Measurements from ENCODE around the gene CTTN. TPM values are rescaled to one million over a fixed set of nuclear protein-coding genes. Genes with fewer than 3 reads are reported as not detected.

CTTN gene
- 100 to 1,000 TPM; 115 to 173 (median 146) TPM for total RNA-seq
- 100 to 1,000 TPM in 1 of 2 donors, 10 to 100 TPM in 1; 68.5 to 163 TPM for polyA plus RNA-seq
- long read RNA-seq, donor 1, transcript CTTN-206 (4 exons, 1,087 nt) = minor isoform, 8 of 93 reads
- long read RNA-seq, donor 1, transcript CTTN-202 (17 exons, 3,272 nt) = major isoform, 26 of 93 reads
- long read RNA-seq, donor 1, transcript CTTN-201 (18 exons, 3,272 nt) = minor isoform, 12 of 93 reads
- long read RNA-seq, donor 1, partial matches to known transcripts = 11 of 93 reads
- long read RNA-seq, donor 1, other reads (novel, unspliced or antisense) = 36 of 93 reads
- long read RNA-seq, donor 2, transcript CTTN-202 (17 exons, 3,272 nt) = major isoform, 36 of 88 reads
- long read RNA-seq, donor 2, transcript CTTN-206 (4 exons, 1,087 nt) = minor isoform, 6 of 88 reads
- long read RNA-seq, donor 2, transcript CTTN-201 (18 exons, 3,272 nt) = minor isoform, 6 of 88 reads
- long read RNA-seq, donor 2, partial matches to known transcripts = 13 of 88 reads
- long read RNA-seq, donor 2, other reads (novel, unspliced or antisense) = 27 of 88 reads
- long read RNA-seq, donor 3, transcript CTTN-202 (17 exons, 3,272 nt) = major isoform, 81 of 270 reads
- long read RNA-seq, donor 3, transcript CTTN-201 (18 exons, 3,272 nt) = minor isoform, 30 of 270 reads
- long read RNA-seq, donor 3, partial matches to known transcripts = 33 of 270 reads
- long read RNA-seq, donor 3, other reads (novel, unspliced or antisense) = 125 of 270 reads

DNA sequence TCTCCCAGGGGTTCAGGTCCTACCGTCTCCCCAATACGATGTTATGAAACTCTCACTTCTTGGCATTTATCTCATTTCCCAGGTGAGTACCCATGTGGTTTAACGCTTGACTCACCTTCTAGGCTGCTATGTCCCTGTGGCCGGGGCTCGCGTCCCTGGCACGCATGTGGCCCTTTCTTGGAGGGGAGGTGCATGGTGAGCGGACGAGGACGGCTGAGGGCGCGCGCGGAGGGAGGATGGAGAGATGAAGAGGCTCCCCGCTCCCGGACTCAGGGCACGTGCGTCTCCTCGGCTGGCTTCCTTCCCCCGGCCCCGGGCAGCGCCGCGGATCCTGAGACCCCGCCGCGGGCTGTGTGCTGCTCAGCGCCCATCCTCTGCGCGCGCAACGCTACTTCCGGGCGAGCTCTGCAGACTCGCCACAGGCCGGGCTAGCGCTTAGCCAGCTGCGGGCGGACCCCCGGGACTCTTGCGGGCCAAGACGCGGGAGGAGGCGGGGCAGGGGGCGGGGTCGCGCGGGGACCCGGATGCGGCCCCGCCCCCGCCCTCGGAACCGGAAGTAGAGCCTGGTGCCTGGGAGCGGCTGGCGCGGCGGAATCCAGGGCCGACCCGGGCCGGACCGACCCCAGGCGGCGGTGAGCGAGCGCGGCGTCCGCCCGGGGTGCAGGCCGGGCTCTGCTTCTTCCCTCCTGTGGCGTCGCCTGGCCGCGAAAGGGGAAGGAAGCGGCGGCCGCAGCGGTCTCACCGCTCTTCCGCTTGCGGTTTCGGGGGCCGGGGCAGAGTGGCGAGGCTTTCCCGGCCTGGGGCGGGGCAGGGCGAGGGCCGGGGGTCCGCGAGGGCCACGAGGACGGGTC is at the start of gene CTTN:
Gene CTTN, plus strand, starts transcription at position 547 of the 851 bp plus-strand sequence. CDS start 8,769 bp downstream, outside the sequence.
- peak within 1 kb of the TSS; percentile 54 to 97 (median 86) for H3K4me3 ChIP-seq
- peaks cover 0 to 8% (median 0%) of the 10 kb centered on the region in 9 donors for H3K36me3 ChIP-seq
- whole genome bisulfite sequencing, 2 donors = 0 to 1% methylated on average over 91 to 92 of the region's 93 CpGs
- TF ChIP-seq, protein P1, sequence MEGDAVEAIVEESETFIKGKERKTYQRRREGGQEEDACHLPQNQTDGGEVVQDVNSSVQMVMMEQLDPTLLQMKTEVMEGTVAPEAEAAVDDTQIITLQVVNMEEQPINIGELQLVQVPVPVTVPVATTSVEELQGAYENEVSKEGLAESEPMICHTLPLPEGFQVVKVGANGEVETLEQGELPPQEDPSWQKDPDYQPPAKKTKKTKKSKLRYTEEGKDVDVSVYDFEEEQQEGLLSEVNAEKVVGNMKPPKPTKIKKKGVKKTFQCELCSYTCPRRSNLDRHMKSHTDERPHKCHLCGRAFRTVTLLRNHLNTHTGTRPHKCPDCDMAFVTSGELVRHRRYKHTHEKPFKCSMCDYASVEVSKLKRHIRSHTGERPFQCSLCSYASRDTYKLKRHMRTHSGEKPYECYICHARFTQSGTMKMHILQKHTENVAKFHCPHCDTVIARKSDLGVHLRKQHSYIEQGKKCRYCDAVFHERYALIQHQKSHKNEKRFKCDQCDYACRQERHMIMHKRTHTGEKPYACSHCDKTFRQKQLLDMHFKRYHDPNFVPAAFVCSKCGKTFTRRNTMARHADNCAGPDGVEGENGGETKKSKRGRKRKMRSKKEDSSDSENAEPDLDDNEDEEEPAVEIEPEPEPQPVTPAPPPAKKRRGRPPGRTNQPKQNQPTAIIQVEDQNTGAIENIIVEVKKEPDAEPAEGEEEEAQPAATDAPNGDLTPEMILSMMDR (IDR thresholded peaks at IDR 0.05) = no peak
- H3K9me3 ChIP-seq = no peaks in the 10 kb centered on the region
- H3K4me1 ChIP-seq = peaks cover 7 to 53% (median 34%) of the 10 kb centered on the region in 9 donors
- H3K27me3 ChIP-seq = peaks cover 0 to 81% (median 0%) of the 10 kb centered on the region in 7 donors
- ATAC-seq = peak; percentile 83 to 91 (median 86)
- DNase-seq = peak; percentile 85 to 90
- H3K27ac ChIP-seq = peak within 1 kb of the TSS; percentile 47 to 92 (median 88)
- intact Hi-C loops (cut with DNase I) = loop anchor here in 1 of 10 donors (10.0 kb wide), 1 partner anchor 123 kb away; the partner anchor contains the start of gene PPFIA1

DNA sequence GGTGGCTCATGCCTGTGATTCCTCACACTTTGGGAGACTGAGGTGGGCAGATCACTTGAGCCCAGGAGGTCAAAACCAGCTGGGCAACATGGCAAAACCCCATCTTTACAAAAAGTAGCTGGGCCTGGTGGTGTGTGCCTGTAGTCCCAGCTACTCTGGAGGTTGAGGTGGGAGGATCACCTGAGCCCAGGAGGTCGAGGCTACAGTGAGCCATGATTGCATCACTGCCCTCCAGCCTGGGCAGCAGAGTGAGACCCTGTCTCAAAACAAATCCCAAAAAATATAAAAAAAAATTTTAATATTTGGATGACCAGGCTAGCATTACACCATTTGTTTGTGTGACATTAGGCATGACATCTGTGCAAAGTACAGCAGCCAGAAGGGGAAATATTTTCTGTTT is 49.7 kb upstream of the CTTN start:
- Histone ChIP-seq H3K36me3 (peaks cover 0 to 94% (median 29%) of the 10 kb centered on the region in 9 donors), H3K27ac (no peak overlapping the region), H3K4me3 (no peak overlapping the region), H3K27me3 (no peaks in the 10 kb centered on the region), H3K4me1 (peaks cover 0 to 5% (median 0%) of the 10 kb centered on the region in 9 donors), H3K9me3 (no peaks in the 10 kb centered on the region)
- ATAC-seq (no peak), DNase-seq (no peak)
- TF ChIP-seq, protein P1 (IDR thresholded peaks at IDR 0.05) = no peak
- intact Hi-C loops (cut with DNase I) = no loop called here
- WGBS, 2 donors = 81 to 96% methylated on average over 1 of the region's 1 CpG

DNA sequence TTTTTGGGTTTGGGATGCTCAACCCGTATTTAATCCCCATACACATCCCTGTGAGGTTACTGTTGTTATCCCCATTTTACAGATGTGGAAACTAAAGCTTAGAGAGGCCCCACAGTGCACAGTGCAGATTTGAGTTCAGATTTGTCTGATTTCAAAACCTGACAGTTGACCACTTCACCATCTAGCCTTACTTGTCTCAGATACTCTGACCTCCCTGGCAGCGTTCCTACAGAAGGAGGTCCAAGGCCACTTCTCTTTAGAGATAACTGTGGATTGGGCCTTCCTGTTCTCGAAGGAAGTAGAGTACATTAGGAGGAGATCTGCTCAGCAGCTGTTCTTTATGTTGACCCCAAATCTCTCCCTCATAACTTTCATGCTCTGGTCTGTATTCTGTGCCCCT is 46.7 kb upstream of the CTTN start:
- Histone ChIP-seq H3K27me3 (no peaks in the 10 kb centered on the region), H3K9me3 (no peaks in the 10 kb centered on the region), H3K4me1 (peaks cover 0 to 5% (median 0%) of the 10 kb centered on the region in 9 donors), H3K36me3 (peaks cover 0 to 98% (median 40%) of the 10 kb centered on the region in 9 donors), H3K27ac (no peak overlapping the region), H3K4me3 (no peak overlapping the region)
- DNase-seq (no peak), ATAC-seq (no peak)
- WGBS, 2 donors = 61 to 64% methylated on average over 3 of the region's 3 CpGs
- intact Hi-C loops (cut with DNase I) = no loop called here
- TF ChIP-seq, protein P1 (IDR thresholded peaks at IDR 0.05) = no peak
